ENCODE data around the gene HDLBP. TPM values are rescaled to one million over a fixed set of nuclear protein-coding genes. Genes with fewer than 3 reads are reported as not detected.

HDLBP gene
- total RNA-seq, 5 donors from 2014 or later (not counting 1 experiment from before 2014, with no cell fraction given) = 130 to 184 (median 148) TPM

- DNase-seq (no peak), ATAC-seq (replicated peaks in 1 of 4) (no peak)
- Histone ChIP-seq H3K9me3 (no peaks in the 10 kb centered on the region), H3K27me3 (replicated peaks in 1 of 2; ENCODE audit: control insufficient read depth in 2 of 2, extremely low read depth in 1 of 2, insufficient read depth in 2 of 2, low read length in 1 of 2) (no peaks in the 10 kb centered on the region), H3K27ac (ENCODE audit: low read length) (no peak overlapping the region), H3K36me3 (ENCODE audit: control insufficient read depth in 2 of 2, extremely low read depth in 1 of 2, insufficient read depth in 1 of 2, low read length in 1 of 2) (peaks cover 3 to 53% of the 10 kb centered on the region in 2 donors), H3K4me3 (ENCODE audit: control insufficient read depth in 1 of 2, extremely low read depth in 1 of 2, low read length in 1 of 2) (no peak overlapping the region), H3K4me1 (ENCODE audit: control insufficient read depth in 1 of 2, extremely low read depth in 1 of 2, insufficient read depth in 2 of 2, low read length in 2 of 2) (peaks cover 3 to 4% of the 10 kb centered on the region in 2 experiments)
- H3K4me1 Mint-ChIP-seq = peaks cover 12 to 18% (median 17%) of the 10 kb centered on the region in 3 donors
- ChIA-PET POLR2A (no interaction called here), CTCF (no interaction called here)
- no peak overlapping the region for H3K27ac Mint-ChIP-seq
- no CpG with 5 or more reads among the region's 2 CpGs for WGBS (ENCODE audit: insufficient coverage)
- H3K4me3 Mint-ChIP-seq = no peak overlapping the region
- H3K9me3 Mint-ChIP-seq = no peaks in the 10 kb centered on the region
- H3K36me3 Mint-ChIP-seq = peaks cover 40% of the 10 kb centered on the region
- no peaks in the 10 kb centered on the region for H3K27me3 Mint-ChIP-seq
These were observed 19.3 kb upstream of the HDLBP start for GRCh38 chr2:241334813-241335212.

- H3K9me3 ChIP-seq = no peaks in the 10 kb centered on the region
- Mint-ChIP-seq H3K4me1 (peaks cover 4 to 8% (median 6%) of the 10 kb centered on the region in 3 donors), H3K4me3 (no peak overlapping the region), H3K27ac (no peak overlapping the region), H3K36me3 (peaks cover 44% of the 10 kb centered on the region), H3K9me3 (no peaks in the 10 kb centered on the region), H3K27me3 (no peaks in the 10 kb centered on the region)
- ATAC-seq (replicated peaks in 1 of 4) (no peak), DNase-seq (no peak)
- H3K36me3 ChIP-seq (ENCODE audit: control insufficient read depth in 2 of 2, extremely low read depth in 1 of 2, insufficient read depth in 1 of 2, low read length in 1 of 2) = peaks cover 9 to 49% of the 10 kb centered on the region in 2 donors
- no peak overlapping the region for H3K4me3 ChIP-seq (ENCODE audit: control insufficient read depth in 1 of 2, extremely low read depth in 1 of 2, low read length in 1 of 2)
- CTCF ChIA-PET = no interaction called here
- no peak overlapping the region for H3K27ac ChIP-seq (ENCODE audit: low read length)
- POLR2A ChIA-PET = no interaction called here
- no peaks in the 10 kb centered on the region for H3K27me3 ChIP-seq (replicated peaks in 1 of 2; ENCODE audit: control insufficient read depth in 2 of 2, extremely low read depth in 1 of 2, insufficient read depth in 2 of 2, low read length in 1 of 2)
- H3K4me1 ChIP-seq (ENCODE audit: control insufficient read depth in 1 of 2, extremely low read depth in 1 of 2, insufficient read depth in 2 of 2, low read length in 2 of 2) = no peaks in the 10 kb centered on the region
- WGBS (ENCODE audit: insufficient coverage) = 80% methylated on average over 1 of the region's 4 CpGs
These were observed 15.1 kb upstream of the HDLBP start for GRCh38 chr2:241330616-241330981.

- CTCF ChIA-PET = interaction anchor here in 1 of 2 donors (0.5 kb wide), 1 partner anchor 309 kb away, joined by 3 read pairs; no protein-coding TSS in a partner anchor
- H3K4me3 ChIP-seq (ENCODE audit: control insufficient read depth in 1 of 2, extremely low read depth in 1 of 2, low read length in 1 of 2) = no peak overlapping the region
- no peaks in the 10 kb centered on the region for H3K27me3 ChIP-seq (replicated peaks in 1 of 2; ENCODE audit: control insufficient read depth in 2 of 2, extremely low read depth in 1 of 2, insufficient read depth in 2 of 2, low read length in 1 of 2)
- DNase-seq (no peak), ATAC-seq (replicated peaks in 1 of 4) (no peak)
- H3K9me3 Mint-ChIP-seq = no peaks in the 10 kb centered on the region
- H3K36me3 Mint-ChIP-seq = peaks cover 48% of the 10 kb centered on the region
- H3K4me1 Mint-ChIP-seq = peaks cover 8 to 12% (median 10%) of the 10 kb centered on the region in 3 donors
- H3K9me3 ChIP-seq = no peaks in the 10 kb centered on the region
- H3K36me3 ChIP-seq (ENCODE audit: control insufficient read depth in 2 of 2, extremely low read depth in 1 of 2, insufficient read depth in 1 of 2, low read length in 1 of 2) = peaks cover 9 to 48% of the 10 kb centered on the region in 2 donors
- H3K27me3 Mint-ChIP-seq = no peaks in the 10 kb centered on the region
- WGBS (ENCODE audit: insufficient coverage) = 97% methylated on average over 5 of the region's 11 CpGs
- H3K4me3 Mint-ChIP-seq = no peak overlapping the region
- H3K4me1 ChIP-seq (ENCODE audit: control insufficient read depth in 1 of 2, extremely low read depth in 1 of 2, insufficient read depth in 2 of 2, low read length in 2 of 2) = no peaks in the 10 kb centered on the region
- POLR2A ChIA-PET = no interaction called here
- H3K27ac Mint-ChIP-seq = peak overlapping the region in 1 of 2 donors; percentile 36
- no peak overlapping the region for H3K27ac ChIP-seq (ENCODE audit: low read length)
These were observed 14.5 kb upstream of the HDLBP start for GRCh38 chr2:241329669-241330615.

- no peak overlapping the region for H3K4me3 ChIP-seq (ENCODE audit: control insufficient read depth in 1 of 2, extremely low read depth in 1 of 2, low read length in 1 of 2)
- DNase-seq (no peak), ATAC-seq (replicated peaks in 1 of 4) (no peak)
- peaks cover 9 to 37% of the 10 kb centered on the region in 2 donors for H3K36me3 ChIP-seq (ENCODE audit: control insufficient read depth in 2 of 2, extremely low read depth in 1 of 2, insufficient read depth in 1 of 2, low read length in 1 of 2)
- WGBS (ENCODE audit: insufficient coverage) = 100% methylated on average over 1 of the region's 1 CpG
- H3K4me3 Mint-ChIP-seq = no peak overlapping the region
- H3K27ac ChIP-seq (ENCODE audit: low read length) = no peak overlapping the region
- H3K27me3 Mint-ChIP-seq = no peaks in the 10 kb centered on the region
- peaks cover 36 to 47% (median 37%) of the 10 kb centered on the region in 3 donors for H3K4me1 Mint-ChIP-seq
- no peak overlapping the region for H3K27ac Mint-ChIP-seq
- CTCF ChIA-PET = interaction anchor here in 1 of 2 donors (0.6 kb wide), 1 partner anchor 45 kb away, joined by 3 read pairs; no protein-coding TSS in a partner anchor
- H3K9me3 ChIP-seq = no peaks in the 10 kb centered on the region
- H3K27me3 ChIP-seq (replicated peaks in 1 of 2; ENCODE audit: control insufficient read depth in 2 of 2, extremely low read depth in 1 of 2, insufficient read depth in 2 of 2, low read length in 1 of 2) = no peaks in the 10 kb centered on the region
- peaks cover 45% of the 10 kb centered on the region for H3K36me3 Mint-ChIP-seq
- no peaks in the 10 kb centered on the region for H3K9me3 Mint-ChIP-seq
- POLR2A ChIA-PET = no interaction called here
- peaks cover 5 to 9% of the 10 kb centered on the region in 2 experiments for H3K4me1 ChIP-seq (ENCODE audit: control insufficient read depth in 1 of 2, extremely low read depth in 1 of 2, insufficient read depth in 2 of 2, low read length in 2 of 2)
These were observed 9.8 kb upstream of the HDLBP start for GRCh38 chr2:241325257-241325656.

- peaks cover 9 to 33% of the 10 kb centered on the region in 2 donors for H3K36me3 ChIP-seq (ENCODE audit: control insufficient read depth in 2 of 2, extremely low read depth in 1 of 2, insufficient read depth in 1 of 2, low read length in 1 of 2)
- H3K9me3 ChIP-seq = no peaks in the 10 kb centered on the region
- ChIA-PET CTCF (interaction anchor here (0.6 kb wide), 2 partner anchors 45 to 767 kb away, joined by 3 to 4 read pairs; partner anchors contain the start of gene ANKMY1 (in 1 of the 2)), POLR2A (interaction anchor here in 1 of 2 donors (0.5 kb wide), 1 partner anchor 388 kb away, joined by 4 read pairs; no protein-coding TSS in a partner anchor)
- Mint-ChIP-seq H3K9me3 (no peaks in the 10 kb centered on the region), H3K27ac (no peak overlapping the region), H3K27me3 (no peaks in the 10 kb centered on the region), H3K4me1 (peaks cover 41 to 47% (median 41%) of the 10 kb centered on the region in 3 donors), H3K36me3 (peaks cover 47% of the 10 kb centered on the region), H3K4me3 (no peak overlapping the region)
- peaks cover 5 to 10% of the 10 kb centered on the region in 2 experiments for H3K4me1 ChIP-seq (ENCODE audit: control insufficient read depth in 1 of 2, extremely low read depth in 1 of 2, insufficient read depth in 2 of 2, low read length in 2 of 2)
- ATAC-seq (replicated peaks in 1 of 4) = no peak
- no peaks in the 10 kb centered on the region for H3K27me3 ChIP-seq (replicated peaks in 1 of 2; ENCODE audit: control insufficient read depth in 2 of 2, extremely low read depth in 1 of 2, insufficient read depth in 2 of 2, low read length in 1 of 2)
- no peak overlapping the region for H3K4me3 ChIP-seq (ENCODE audit: control insufficient read depth in 1 of 2, extremely low read depth in 1 of 2, low read length in 1 of 2)
- H3K27ac ChIP-seq (ENCODE audit: low read length) = no peak overlapping the region
- DNase-seq = no peak
These were observed 9.3 kb upstream of the HDLBP start for GRCh38 chr2:241324775-241325174.

- CTCF ChIA-PET = no interaction called here
- Mint-ChIP-seq H3K27me3 (no peaks in the 10 kb centered on the region), H3K27ac (peak overlapping the region in 1 of 2 donors; percentile 7), H3K4me3 (no peak overlapping the region), H3K36me3 (peaks cover 41% of the 10 kb centered on the region), H3K9me3 (no peaks in the 10 kb centered on the region), H3K4me1 (peaks cover 49 to 57% (median 50%) of the 10 kb centered on the region in 3 donors)
- Histone ChIP-seq H3K9me3 (no peaks in the 10 kb centered on the region), H3K27ac (ENCODE audit: low read length) (no peak overlapping the region), H3K36me3 (ENCODE audit: control insufficient read depth in 2 of 2, extremely low read depth in 1 of 2, insufficient read depth in 1 of 2, low read length in 1 of 2) (peaks cover 9 to 26% of the 10 kb centered on the region in 2 donors), H3K4me3 (ENCODE audit: control insufficient read depth in 1 of 2, extremely low read depth in 1 of 2, low read length in 1 of 2) (no peak overlapping the region), H3K4me1 (ENCODE audit: control insufficient read depth in 1 of 2, extremely low read depth in 1 of 2, insufficient read depth in 2 of 2, low read length in 2 of 2) (peaks cover 8 to 15% of the 10 kb centered on the region in 2 experiments), H3K27me3 (replicated peaks in 1 of 2; ENCODE audit: control insufficient read depth in 2 of 2, extremely low read depth in 1 of 2, insufficient read depth in 2 of 2, low read length in 1 of 2) (no peaks in the 10 kb centered on the region)
- ATAC-seq (replicated peaks in 1 of 4) (no peak), DNase-seq (no peak)
- POLR2A ChIA-PET = no interaction called here
- no CpG with 5 or more reads among the region's 5 CpGs for WGBS (ENCODE audit: insufficient coverage)
These were observed 8.3 kb upstream of the HDLBP start for GRCh38 chr2:241323778-241324177.
